ENCODE results near the gene AHCTF1.

The AHCTF1 gene

GRCh38 chr1:246931549-246932365 is at the start of gene AHCTF1:
Gene AHCTF1, minus strand, starts transcription at chr1:246931948. Its CDS starts 13,578 bp downstream, at chr1:246918370.
- DNase-seq (ENCODE audit: low spot score) = peak; percentile 98

DNA sequence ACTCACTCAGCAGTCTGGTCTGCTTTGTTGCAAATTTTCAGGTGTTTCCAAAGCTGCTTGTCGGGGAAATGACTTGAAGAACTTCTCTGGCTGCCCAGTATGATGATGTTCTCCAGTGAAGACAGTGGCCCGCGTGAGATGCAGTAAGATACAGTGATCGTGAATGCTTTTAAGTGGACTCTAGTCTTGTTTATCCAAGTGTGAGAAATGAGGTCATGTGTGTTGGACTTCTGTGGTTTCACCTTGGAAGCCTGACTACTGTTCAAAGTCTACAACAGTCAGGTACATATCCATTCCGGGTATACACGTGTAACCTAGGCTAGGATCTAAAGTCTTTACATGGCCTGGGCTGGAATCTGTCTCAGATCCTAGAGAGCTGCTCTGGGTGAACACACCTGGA is 47.0 kb upstream of the AHCTF1 start:
- DNase-seq (ENCODE audit: low spot score) = no peak

DNA sequence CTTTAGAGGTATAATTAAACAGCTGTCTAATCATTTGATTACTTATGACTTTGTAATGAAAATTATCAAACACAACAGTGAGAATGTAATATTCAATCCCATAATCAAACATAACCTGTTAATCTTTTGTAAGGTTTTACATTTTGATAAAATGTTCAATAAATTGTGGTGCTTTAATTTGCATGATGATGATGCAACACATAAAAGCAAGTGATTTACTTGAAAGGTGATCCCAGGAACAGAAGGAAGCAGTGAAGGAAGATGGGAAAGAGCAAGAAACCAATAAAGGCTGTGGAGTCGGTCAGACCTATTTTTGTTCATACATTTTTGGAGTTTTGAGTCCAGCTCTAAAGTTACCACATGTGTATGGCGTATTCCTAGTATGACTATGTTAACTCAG is 46.5 kb upstream of the AHCTF1 start:
- DNase-seq (ENCODE audit: low spot score) = no peak

- DNase-seq (ENCODE audit: low spot score) = no peak
Measured at GRCh38 chr1:246971969-246972368, 40.2 kb upstream of the AHCTF1 start.

DNA sequence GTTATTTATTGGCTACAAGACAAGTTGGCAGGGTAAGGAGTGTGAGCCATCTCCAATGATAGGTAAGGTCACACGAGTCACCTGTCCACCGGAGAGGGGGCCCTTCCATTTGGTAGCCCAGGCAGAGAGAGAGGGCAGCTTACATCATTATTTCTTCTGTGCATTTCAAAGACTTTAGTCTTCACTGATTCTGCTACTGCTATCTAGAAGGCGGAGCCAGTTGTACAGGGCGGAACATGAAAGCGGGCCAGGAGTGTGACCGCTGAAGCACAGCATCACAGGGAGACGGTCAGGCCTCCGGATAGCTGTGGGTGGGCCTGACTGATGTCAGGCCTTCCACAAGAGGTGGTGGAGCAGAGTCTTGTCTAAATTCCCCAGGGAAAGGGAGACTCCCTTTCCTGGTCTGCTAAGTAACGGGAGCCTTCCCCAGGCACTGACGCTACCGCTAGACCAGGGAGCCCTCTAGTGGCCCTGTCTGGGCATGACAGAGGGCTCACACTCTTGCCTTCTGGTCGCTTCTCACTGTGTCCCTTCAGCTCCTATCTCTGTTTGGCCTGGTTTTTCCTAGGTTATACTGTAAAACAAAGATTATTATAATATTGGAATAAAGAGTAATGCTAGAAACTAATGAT is 39.5 kb upstream of the AHCTF1 start:
- no peak for DNase-seq (ENCODE audit: low spot score)

DNA sequence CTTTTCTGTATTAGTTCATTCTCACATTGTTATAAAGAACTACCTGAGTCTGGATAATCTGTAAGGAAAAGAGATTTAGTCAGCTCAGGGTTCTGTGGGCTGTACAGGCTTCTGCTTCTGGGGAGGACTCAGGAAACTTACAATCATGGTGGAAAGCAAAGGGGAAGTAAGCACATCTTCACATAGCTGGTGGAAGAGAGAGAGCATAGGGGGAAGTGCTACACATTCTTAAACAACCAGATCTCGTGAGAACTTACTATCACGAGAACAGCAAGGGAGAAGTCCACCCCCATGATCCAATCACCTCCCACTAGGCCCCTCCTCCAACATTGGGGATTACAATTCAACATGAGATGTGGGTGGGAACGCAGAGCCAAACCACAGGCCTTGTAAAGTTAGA is 37.9 kb upstream of the AHCTF1 start:
- no peak for DNase-seq (ENCODE audit: low spot score)

DNA sequence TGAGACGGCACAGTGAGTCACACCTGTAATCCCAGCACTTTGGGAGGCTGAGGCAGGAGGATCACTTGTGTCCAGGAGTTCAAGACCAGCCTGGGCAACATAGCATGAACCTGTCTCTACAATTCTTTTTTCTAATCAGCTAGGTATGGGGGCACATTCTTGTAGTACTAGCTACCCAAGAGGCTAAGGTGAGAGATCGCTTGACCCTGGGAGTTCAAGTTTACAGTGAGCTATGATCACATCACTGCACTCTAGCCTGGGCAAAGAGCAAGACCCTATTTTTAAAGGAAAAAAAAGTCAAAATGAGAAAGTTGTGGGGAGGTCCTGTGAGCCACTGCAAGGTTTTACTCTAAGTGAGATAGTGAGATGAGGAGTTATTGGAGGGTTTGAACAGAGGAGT is 34.8 kb upstream of the AHCTF1 start:
- DNase-seq (ENCODE audit: low spot score) = no peak

GRCh38 chr1:246959944-246960693 is 28.4 kb upstream of the AHCTF1 start:
- DNase-seq (ENCODE audit: low spot score) = no peak

DNA sequence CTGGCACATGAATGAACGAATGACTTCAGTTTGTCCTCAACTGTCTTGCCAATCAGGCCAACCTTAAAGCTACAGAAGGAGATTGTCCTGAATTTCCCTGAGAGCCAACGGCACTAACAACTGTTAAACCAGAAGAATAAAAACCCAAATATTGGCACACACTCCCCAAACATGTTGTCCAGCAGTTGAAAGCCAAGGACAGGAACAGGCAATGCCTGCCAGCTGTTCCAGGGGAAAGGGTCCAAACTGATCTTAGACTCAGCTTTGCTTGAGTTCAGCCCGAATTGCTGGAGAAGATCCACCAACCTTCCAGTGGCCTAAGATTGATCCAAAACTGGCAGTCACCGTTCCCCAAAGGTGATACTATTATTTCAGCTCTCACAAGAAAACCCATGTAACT is 22.4 kb upstream of the AHCTF1 start:
- no peak for DNase-seq (ENCODE audit: low spot score)

DNA sequence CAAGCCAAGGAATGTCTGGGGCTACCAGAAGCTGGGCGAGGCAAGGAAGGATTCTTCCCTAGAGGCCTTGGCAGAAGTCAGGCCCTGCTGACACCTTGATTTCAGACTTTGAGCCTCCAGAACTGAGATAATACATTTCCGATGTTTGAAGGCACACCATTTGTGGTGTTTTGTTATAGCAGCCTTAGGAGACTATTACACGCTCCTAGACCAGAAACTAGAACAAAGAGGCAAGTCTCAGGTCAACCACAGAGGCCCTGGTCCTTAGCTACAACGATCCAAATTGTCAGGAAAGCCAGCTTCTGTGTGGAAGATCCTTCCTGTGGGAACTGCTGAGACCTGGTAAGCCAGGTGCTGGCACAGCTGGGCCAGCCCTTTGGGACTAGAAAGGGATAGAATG is 19.7 kb upstream of the AHCTF1 start:
- DNase-seq (ENCODE audit: low spot score) = no peak

DNA sequence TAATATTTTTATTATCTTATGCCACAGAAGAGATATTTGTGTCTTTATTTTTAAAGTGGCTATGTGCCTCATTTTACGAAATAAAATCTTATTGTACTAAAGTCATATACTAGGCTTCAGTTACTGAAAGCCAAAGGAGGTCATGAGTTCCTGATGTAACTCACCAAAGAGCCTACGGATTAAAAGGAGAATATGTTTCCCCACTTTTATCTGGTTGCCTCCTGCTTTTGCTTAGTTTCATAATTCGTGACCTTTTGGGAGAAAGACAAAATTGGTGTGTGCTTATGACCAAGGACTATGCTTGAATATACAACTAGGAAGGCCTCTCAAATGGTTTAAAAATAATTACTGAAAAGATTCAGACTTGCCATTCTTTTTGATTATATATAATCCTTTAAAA is 18.2 kb upstream of the AHCTF1 start:
- no peak for DNase-seq (ENCODE audit: low spot score)

- no peak for DNase-seq (ENCODE audit: low spot score)
Measured at GRCh38 chr1:246947255-246947654, 15.5 kb upstream of the AHCTF1 start.

DNA sequence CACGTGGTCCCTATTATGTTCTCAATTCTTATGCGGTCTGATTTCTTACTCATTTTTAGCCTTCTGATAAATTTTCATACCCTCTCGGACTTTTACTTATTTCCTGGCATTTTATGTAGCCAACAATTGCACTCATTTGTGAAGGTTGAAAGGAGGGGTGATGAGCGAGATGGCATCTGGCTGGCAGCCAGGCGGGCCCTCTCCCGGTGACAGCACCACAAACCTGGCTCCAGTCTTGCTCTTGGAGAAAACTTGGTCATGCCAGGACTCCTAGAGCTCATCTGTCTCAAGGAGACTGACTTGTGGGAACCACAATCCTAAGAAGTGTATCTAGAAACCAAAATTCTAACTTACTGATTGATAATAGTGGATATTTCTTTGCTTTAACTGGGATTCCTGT is 14.6 kb upstream of the AHCTF1 start:
- no peak for DNase-seq (ENCODE audit: low spot score)

GRCh38 chr1:246934765-246935164 is 3.0 kb upstream of the AHCTF1 start:
- DNase-seq (ENCODE audit: low spot score) = no peak

GRCh38 chr1:246933893-246934292 is 2.1 kb upstream of the AHCTF1 start:
- DNase-seq (ENCODE audit: low spot score) = no peak

- DNase-seq (ENCODE audit: low spot score) = no peak
Measured at GRCh38 chr1:246932366-246932700, 585 bp upstream of the AHCTF1 start.

GRCh38 chr1:246930830-246931548 is 759 bp downstream of the AHCTF1 start:
- DNase-seq (ENCODE audit: low spot score) = peak; percentile 79

DNA sequence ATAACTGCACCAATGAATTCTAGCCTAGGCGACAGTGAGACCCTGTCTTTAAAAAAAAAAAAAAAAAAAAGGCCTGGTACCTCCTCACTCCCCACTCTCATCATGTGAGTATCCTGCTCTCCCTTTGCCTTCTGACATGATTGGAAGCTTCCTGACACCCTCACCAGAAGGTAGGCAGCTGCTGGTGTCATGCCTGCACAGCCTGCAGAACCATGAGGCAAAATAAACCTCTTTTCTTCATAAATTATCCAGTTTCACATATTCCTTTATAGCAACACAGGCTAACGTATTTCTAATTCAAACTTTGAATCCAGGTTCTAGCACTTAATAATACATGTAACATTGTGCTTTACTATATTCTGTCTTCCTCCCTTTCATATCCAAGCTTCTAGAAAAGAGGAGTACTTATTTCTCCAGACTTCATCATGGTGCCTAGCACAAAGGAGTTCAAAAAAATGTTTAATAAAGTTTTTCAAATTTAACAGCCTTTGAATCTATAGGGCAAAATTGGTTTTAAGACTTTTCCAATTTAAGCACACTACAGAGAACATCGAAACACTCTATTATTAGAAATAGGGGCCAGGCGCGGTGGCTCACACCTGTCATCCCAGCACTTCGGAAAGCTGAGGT is 5.6 kb downstream of the AHCTF1 start:
- no peak for DNase-seq (ENCODE audit: low spot score)

DNA sequence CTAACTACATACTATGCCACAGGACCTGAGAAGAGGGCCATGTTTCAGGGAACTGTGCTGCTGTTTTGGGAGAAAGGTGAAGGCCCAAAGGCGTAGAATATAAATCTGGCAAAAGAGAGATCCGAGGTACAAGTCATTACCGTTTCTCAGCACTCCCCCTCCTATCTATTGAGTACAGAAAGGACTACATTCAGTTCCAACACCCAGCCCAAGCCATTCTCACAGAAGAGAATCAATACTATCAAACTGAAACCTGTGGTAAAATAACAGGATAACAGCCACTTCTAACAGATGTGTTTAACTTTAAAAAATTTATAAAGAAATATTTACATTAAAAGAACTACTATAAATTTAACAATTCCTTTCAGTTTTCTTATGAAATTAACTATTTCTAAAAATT is 7.8 kb downstream of the AHCTF1 start:
- no peak for DNase-seq (ENCODE audit: low spot score)

DNA sequence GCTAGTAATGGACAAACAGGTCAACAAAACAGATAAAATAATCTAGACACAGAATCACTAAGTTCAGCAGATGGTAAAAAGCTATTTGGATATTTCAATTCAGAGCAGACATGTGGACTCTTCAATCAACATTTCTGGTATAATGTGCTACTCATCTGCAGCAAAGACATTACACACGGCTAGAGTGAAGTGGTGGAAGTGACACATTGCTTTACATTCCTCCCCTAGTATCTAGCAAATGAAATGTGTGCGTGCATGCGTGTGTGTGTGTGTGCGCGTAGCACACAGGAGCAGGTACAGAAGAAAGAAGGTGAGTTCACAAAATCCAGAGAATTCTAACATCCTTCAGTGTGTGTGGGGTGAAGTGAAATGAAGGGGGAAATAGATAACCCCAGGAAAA is 8.3 kb downstream of the AHCTF1 start:
- no peak for DNase-seq (ENCODE audit: low spot score)

DNA sequence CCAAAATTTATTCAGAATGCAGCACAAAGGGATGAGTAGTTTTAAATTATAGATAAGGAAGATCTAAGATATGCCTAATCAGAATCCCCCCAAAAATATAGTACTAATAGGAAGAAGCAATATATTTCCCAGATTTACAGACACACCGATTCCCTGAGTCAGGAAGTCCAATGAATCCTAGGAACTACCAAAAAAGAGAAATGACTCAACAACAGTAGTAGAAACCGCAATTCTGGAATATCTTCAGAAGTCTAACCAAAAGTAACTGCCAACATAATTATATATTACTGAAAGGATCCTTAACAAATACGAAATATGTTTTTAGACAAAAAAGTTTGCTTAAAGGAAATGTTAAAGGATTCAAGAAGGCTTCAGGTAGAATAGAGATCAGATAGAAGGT is 10.3 kb downstream of the AHCTF1 start:
- DNase-seq (ENCODE audit: low spot score) = no peak

DNA sequence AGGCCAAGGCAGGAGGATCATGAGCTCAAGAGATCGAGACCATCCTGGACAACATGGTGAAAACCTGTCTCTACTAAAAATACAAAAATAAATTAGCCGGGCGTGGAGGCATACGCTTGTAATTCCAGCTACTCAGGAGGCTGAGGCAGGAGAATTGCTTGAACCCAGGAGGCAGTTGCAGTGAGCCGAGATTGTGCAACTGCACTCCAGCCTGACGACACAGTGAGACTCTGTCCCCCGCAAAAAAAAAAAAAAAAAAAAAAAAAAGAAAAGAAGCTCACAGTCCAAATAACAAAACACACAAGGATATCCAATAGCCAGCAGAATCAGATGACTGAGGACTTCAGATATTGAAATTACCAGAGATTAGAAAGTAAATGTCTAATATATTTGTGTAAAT is 11.8 kb downstream of the AHCTF1 start:
- DNase-seq (ENCODE audit: low spot score) = no peak

All from left forelimb (tissue), 1 donor.